Bronchial epithelial cell (primary cell): ENCODE data around the gene NLRX1. TPM values are rescaled to one million over a fixed set of nuclear protein-coding genes. Genes with fewer than 3 reads are reported as not detected.
A peak's percentile ranks its signal among the peaks of the same experiment; 100 is the strongest.

Experiments used
- DNase-seq: peaks from one replicate; pipeline ENCODE4 v3.0.0-alpha.2; 2010; ENCODE audit warnings: low read depth
- FAIRE-seq: peaks from 2 replicates; lab custom pipeline; 2011; peaks lifted over from hg19 to GRCh38; lab: Jason Lieb, UNC
- H3K27me3 ChIP-seq: 2 replicates; pipeline ENCODE4 v1.5.1; 2011; ENCODE audit warnings: low read length; ENCODE audit not compliant: control insufficient read depth, insufficient read depth
- H3K36me3 ChIP-seq: 2 replicates; pipeline ENCODE4 v1.5.1; 2011; ENCODE audit warnings: low read length; ENCODE audit not compliant: control insufficient read depth, insufficient read depth
- H3K4me3 ChIP-seq: 2 replicates; pipeline ENCODE4 v1.5.1; 2011; ENCODE audit warnings: mild to moderate bottlenecking, low read depth, low read length, control low read depth
- total RNA-seq: library from RNA; depleted of rRNA; stranded (reverse); fragments of >200 nt; gene quantifications from 2 replicates; pipeline ENCODE4 v1.2.1, GENCODE V29; 2014
- TF ChIP-seq, protein P1 (sequence below): IDR thresholded peaks from 2 replicates; pipeline ENCODE4 v1.5.1; 2011; ENCODE audit warnings: mild to moderate bottlenecking, moderate library complexity, low read length, control low read depth, inconsistent platforms; ENCODE audit not compliant: insufficient read depth, severe bottlenecking

The NLRX1 gene
- total RNA-seq, 1 donor from 2014 or later, result 13.7 TPM

GRCh38 chr11:119229741-119230140 is 61.2 kb downstream of the NLRX1 start:
- peak; percentile 52 for DNase-seq
- Histone ChIP-seq H3K36me3 (peaks cover 6% of the 10 kb centered on the region), H3K27me3 (no peaks in the 10 kb centered on the region), H3K4me3 (no peak overlapping the region)
- no peak for FAIRE-seq
- TF ChIP-seq, protein P1, sequence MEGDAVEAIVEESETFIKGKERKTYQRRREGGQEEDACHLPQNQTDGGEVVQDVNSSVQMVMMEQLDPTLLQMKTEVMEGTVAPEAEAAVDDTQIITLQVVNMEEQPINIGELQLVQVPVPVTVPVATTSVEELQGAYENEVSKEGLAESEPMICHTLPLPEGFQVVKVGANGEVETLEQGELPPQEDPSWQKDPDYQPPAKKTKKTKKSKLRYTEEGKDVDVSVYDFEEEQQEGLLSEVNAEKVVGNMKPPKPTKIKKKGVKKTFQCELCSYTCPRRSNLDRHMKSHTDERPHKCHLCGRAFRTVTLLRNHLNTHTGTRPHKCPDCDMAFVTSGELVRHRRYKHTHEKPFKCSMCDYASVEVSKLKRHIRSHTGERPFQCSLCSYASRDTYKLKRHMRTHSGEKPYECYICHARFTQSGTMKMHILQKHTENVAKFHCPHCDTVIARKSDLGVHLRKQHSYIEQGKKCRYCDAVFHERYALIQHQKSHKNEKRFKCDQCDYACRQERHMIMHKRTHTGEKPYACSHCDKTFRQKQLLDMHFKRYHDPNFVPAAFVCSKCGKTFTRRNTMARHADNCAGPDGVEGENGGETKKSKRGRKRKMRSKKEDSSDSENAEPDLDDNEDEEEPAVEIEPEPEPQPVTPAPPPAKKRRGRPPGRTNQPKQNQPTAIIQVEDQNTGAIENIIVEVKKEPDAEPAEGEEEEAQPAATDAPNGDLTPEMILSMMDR, result no peak

Other genes with a start within 250 kb of the NLRX1 start
- 22.6 and 38.5 TPM in 2 replicates for gene BCL9L, start 242.8 kb upstream of the NLRX1 start, total RNA-seq
- 0.13 TPM in 1 of 2 replicates, not detected in the other for gene UPK2, start 212.4 kb upstream of the NLRX1 start, total RNA-seq
- not detected in 2 replicates for gene FOXR1, start 197.0 kb upstream of the NLRX1 start, total RNA-seq
- gene CENATAC, start 170.6 kb upstream of the NLRX1 start, total RNA-seq, result 21.3 and 22.5 TPM in 2 replicates
- 529 and 1,126 TPM in 2 replicates for gene RPS25, start 150.4 kb upstream of the NLRX1 start, total RNA-seq
- gene TRAPPC4, start 150.0 kb upstream of the NLRX1 start, total RNA-seq, result 115 and 123 TPM in 2 replicates
- 9.9 and 11.6 TPM in 2 replicates for gene SLC37A4, start 137.8 kb upstream of the NLRX1 start, total RNA-seq
- gene HYOU1, start 111.5 kb upstream of the NLRX1 start, total RNA-seq, result 292 and 301 TPM in 2 replicates
- 24.5 and 27.0 TPM in 2 replicates for gene VPS11, start 100.9 kb upstream of the NLRX1 start, total RNA-seq
- 6.3 and 10.0 TPM in 2 replicates for gene HMBS, start 83.8 kb upstream of the NLRX1 start, total RNA-seq
- 9.5 and 12.1 TPM in 2 replicates for gene DPAGT1, start 66.9 kb upstream of the NLRX1 start, total RNA-seq
- gene C2CD2L, start 61.4 kb upstream of the NLRX1 start, total RNA-seq, result 1.3 and 2.3 TPM in 2 replicates
- gene HINFP, start 47.1 kb upstream of the NLRX1 start, total RNA-seq, result 12.4 TPM in 2 replicates
- gene ABCG4, start 19.7 kb upstream of the NLRX1 start, total RNA-seq, result under 0.01 and 0.13 TPM in 2 replicates
- 0.13 TPM in 1 of 2 replicates, not detected in the other for gene NHERF4, start 16.8 kb downstream of the NLRX1 start, total RNA-seq
- gene CBL, start 37.6 kb downstream of the NLRX1 start, total RNA-seq, result 5.5 and 6.4 TPM in 2 replicates
- 25.7 and 36.3 TPM in 2 replicates for gene MCAM, start 148.4 kb downstream of the NLRX1 start, total RNA-seq
- 2.4 and 3.6 TPM in 2 replicates for gene RNF26, start 165.8 kb downstream of the NLRX1 start, total RNA-seq
- 0.90 and 1.3 TPM in 2 replicates for gene C1QTNF5, start 172.2 kb downstream of the NLRX1 start, total RNA-seq
- gene MFRP, start 178.0 kb downstream of the NLRX1 start, total RNA-seq, result not detected in 2 replicates
- gene USP2, start 213.0 kb downstream of the NLRX1 start, total RNA-seq, result 0.26 and 1.2 TPM in 2 replicates